Spleen (tissue), 7 donors: Measurements from ENCODE around the gene CST7.

Experiments used
- POLR2A ChIP-seq, 3 donors: fragments of 450-650 bp; IDR thresholded peaks; one replicate each; pipeline ENCODE4 v1.5.1; 2017; ENCODE audit warnings: antibody characterized with exemption in 3 of 3, mild to moderate bottlenecking in 1 of 3
- TF ChIP-seq, protein P1 (sequence below), 11 experiments: fragments of 200-600 bp in 7 of 11; fragments of 450-650 bp in 4 of 11; sonication (generic) in 4 of 11; IDR thresholded peaks in 8 of 11; conservative IDR thresholded peaks in 3 of 11; 1 replicate in 7 of 11; 2 replicates in 4 of 11; pipeline versions ENCODE4 v1.4.0 to v1.8.0; 2016 to 2021; ENCODE audit warnings: antibody characterized with exemption in 11 of 11, inconsistent platforms in 4 of 11, mild to moderate bottlenecking in 1 of 11
- donor health status: DM: no; HTN: no; CAD: no; lungs with moderate emphysema.
- donor health status: DM: no; HTN: no; CAD: no.
- donor health status: DM: no; HTN: no; CAD: no.

DNA sequence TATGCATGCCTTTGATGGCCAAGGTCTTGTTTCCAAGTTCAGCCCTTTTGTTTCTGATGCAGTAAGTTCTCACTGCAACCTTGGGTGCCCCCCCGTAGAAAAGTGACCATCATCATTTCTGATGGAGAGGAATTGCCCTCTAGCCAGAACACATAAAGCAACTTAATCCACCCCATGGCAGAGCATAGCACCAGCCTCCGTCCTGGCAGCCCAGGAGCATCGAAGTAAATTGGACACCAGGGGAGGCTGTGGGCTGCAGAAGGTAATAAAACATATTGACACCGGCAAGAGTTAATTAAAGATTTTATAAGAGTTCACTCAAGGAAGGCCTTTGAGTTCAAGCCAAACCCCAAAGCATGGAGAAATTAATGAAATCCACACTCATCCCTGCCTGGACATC lies 39.2 kb upstream of the CST7 start:
- TF ChIP-seq, protein P1, sequence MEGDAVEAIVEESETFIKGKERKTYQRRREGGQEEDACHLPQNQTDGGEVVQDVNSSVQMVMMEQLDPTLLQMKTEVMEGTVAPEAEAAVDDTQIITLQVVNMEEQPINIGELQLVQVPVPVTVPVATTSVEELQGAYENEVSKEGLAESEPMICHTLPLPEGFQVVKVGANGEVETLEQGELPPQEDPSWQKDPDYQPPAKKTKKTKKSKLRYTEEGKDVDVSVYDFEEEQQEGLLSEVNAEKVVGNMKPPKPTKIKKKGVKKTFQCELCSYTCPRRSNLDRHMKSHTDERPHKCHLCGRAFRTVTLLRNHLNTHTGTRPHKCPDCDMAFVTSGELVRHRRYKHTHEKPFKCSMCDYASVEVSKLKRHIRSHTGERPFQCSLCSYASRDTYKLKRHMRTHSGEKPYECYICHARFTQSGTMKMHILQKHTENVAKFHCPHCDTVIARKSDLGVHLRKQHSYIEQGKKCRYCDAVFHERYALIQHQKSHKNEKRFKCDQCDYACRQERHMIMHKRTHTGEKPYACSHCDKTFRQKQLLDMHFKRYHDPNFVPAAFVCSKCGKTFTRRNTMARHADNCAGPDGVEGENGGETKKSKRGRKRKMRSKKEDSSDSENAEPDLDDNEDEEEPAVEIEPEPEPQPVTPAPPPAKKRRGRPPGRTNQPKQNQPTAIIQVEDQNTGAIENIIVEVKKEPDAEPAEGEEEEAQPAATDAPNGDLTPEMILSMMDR (IDR thresholded peaks at IDR 0.05 in 8 of 11, conservative IDR thresholded peaks at IDR 0.05 in 3 of 11), result no peak
- TF ChIP-seq POLR2A (IDR thresholded peaks at IDR 0.05), result no peak
